NCI-H1694 treated with DMSO at 0.1 percent for 48 hours (cell line): ENCODE measurements around the gene NEMF.
A peak's percentile ranks its signal among the peaks of the same experiment; 100 is the strongest.
"Not testable (repeated sequence)": the region's sequence is repeated elsewhere in the genome, so short reads cannot be mapped to it uniquely, and the experiment has no call there.

Source experiments
- DNase-seq: peaks from one replicate; lab custom pipeline; 2025; lab: John Stamatoyannopoulos, UW

Gene NEMF

GRCh38 chr14:49879646-49880204 lies 27.1 kb upstream of the NEMF start:
- DNase-seq = peak; percentile 71

- DNase-seq = no peak
These were observed 24.1 kb upstream of the NEMF start for GRCh38 chr14:49876563-49877127.

GRCh38 chr14:49875640-49876198 lies 23.1 kb upstream of the NEMF start:
- DNase-seq = no peak

GRCh38 chr14:49873548-49873947 lies 21.0 kb upstream of the NEMF start:
- DNase-seq = not testable (repeated sequence)

- DNase-seq = no peak
These were observed 18.3 kb upstream of the NEMF start for GRCh38 chr14:49870908-49871307.

GRCh38 chr14:49868720-49869114 lies 16.1 kb upstream of the NEMF start:
- DNase-seq = no peak

GRCh38 chr14:49867831-49868719 lies 15.5 kb upstream of the NEMF start:
- peak; percentile 80 for DNase-seq

- DNase-seq = peak; percentile 57
These were observed 12.9 kb upstream of the NEMF start for GRCh38 chr14:49865431-49865859.

- no peak for DNase-seq
These were observed 11.1 kb upstream of the NEMF start for GRCh38 chr14:49863487-49864281.

- DNase-seq = peak; percentile 83
These were observed 9.6 kb upstream of the NEMF start for GRCh38 chr14:49862089-49862673.

GRCh38 chr14:49861699-49862088 lies 9.1 kb upstream of the NEMF start:
- DNase-seq = peak; percentile 79

GRCh38 chr14:49860988-49861698 lies 8.6 kb upstream of the NEMF start:
- DNase-seq = no peak

- no peak for DNase-seq
These were observed 5.8 kb upstream of the NEMF start for GRCh38 chr14:49858383-49858782.

GRCh38 chr14:49857427-49858003 lies 4.9 kb upstream of the NEMF start:
- DNase-seq = no peak

GRCh38 chr14:49853572-49854375 lies 1.2 kb upstream of the NEMF start:
- peak; percentile 91 for DNase-seq

GRCh38 chr14:49853158-49853477 lies 530 bp upstream of the NEMF start:
- no peak for DNase-seq

- DNase-seq = peak; percentile 34
These were observed 775 bp downstream of the NEMF start for GRCh38 chr14:49851813-49852212.

- no peak for DNase-seq
These were observed 3.3 kb downstream of the NEMF start for GRCh38 chr14:49849213-49849847.

- DNase-seq = no peak
These were observed 23.9 kb downstream of the NEMF start for GRCh38 chr14:49828640-49829039.
